WTC11 (cell line): ENCODE data around the gene SH3TC1. TPM values are rescaled to one million over a fixed set of nuclear protein-coding genes. Genes with fewer than 3 reads are reported as not detected.

Experiments
- ATAC-seq: fragments of 200-7000 bp; cut with Tn5 transposase; 2 replicates; pipeline ENCODE4 v1.10.0; 2021; ENCODE audit warnings: mild to moderate bottlenecking, moderate library complexity
- CTCF ChIA-PET: fragments of 300-600 bp; sonication (Branson Sonifier 250); formaldehyde crosslinking; loops from one replicate; lab custom pipeline; 2021; ENCODE audit warnings: antibody characterized with exemption; lab: Charles Lee
- POLR2A ChIA-PET: fragments of 350-600 bp; sonication (Branson Sonifier 250); formaldehyde crosslinking; loops from one replicate; lab custom pipeline; 2021; ENCODE audit warnings: antibody characterized with exemption; lab: Charles Lee
- DNase-seq: peaks from one replicate; pipeline ENCODE4 v3.0.0; 2021; ENCODE audit warnings: low spot score
- H3K27ac Mint-ChIP-seq: 2 replicates; pipeline ENCODE4 v1.8.0; 2021; ENCODE audit warnings: mixed read lengths
- H3K27me3 Mint-ChIP-seq: 2 replicates; pipeline ENCODE4 v1.8.0; 2021; ENCODE audit warnings: low read depth, mild to moderate bottlenecking, moderate library complexity, mixed read lengths
- H3K36me3 Mint-ChIP-seq: 2 replicates; pipeline ENCODE4 v1.8.0; 2021; ENCODE audit warnings: mixed read lengths
- H3K4me1 Mint-ChIP-seq: 2 replicates; pipeline ENCODE4 v1.8.0; 2022; ENCODE audit warnings: mixed read lengths
- H3K4me3 Mint-ChIP-seq: 2 replicates; pipeline ENCODE4 v1.8.0; 2021; ENCODE audit warnings: mild to moderate bottlenecking, moderate library complexity, mixed read lengths
- H3K9me3 Mint-ChIP-seq: 2 replicates; pipeline ENCODE4 v1.8.0; 2021; ENCODE audit warnings: mixed read lengths
- ATF1 ChIP-seq: sonication (generic); formaldehyde crosslinking; IDR thresholded peaks from 2 replicates; pipeline ENCODE4 v1.8.1; 2023; ENCODE audit warnings: mild to moderate bottlenecking, moderate library complexity, missing genetic modification reagents
- CREM ChIP-seq: sonication (generic); formaldehyde crosslinking; IDR thresholded peaks from 2 replicates; pipeline ENCODE4 v1.8.1; 2022; ENCODE audit warnings: mild to moderate bottlenecking, missing genetic modification reagents, moderate library complexity
- ESRRA ChIP-seq: sonication (generic); formaldehyde crosslinking; IDR thresholded peaks from 2 replicates; pipeline ENCODE4 v1.8.1; 2022; ENCODE audit warnings: mild to moderate bottlenecking, missing genetic modification reagents, borderline replicate concordance
- FOXK1 ChIP-seq: sonication (generic); formaldehyde crosslinking; IDR thresholded peaks from 2 replicates; pipeline ENCODE4 v1.8.0; 2022; ENCODE audit warnings: mild to moderate bottlenecking, moderate library complexity, missing genetic modification reagents
- GTF2I ChIP-seq: fragments of 250-450 bp; sonication (Bioruptor Pico); conservative IDR thresholded peaks from 2 replicates; pipeline ENCODE4 v1.4.0; 2021; ENCODE audit warnings: mild to moderate bottlenecking
- HMGA2 ChIP-seq: fragments of 250-450 bp; sonication (Bioruptor Pico); IDR thresholded peaks from 2 replicates; pipeline ENCODE4 v1.4.0; 2021; ENCODE audit warnings: mild to moderate bottlenecking, moderate library complexity
- NR2C2 ChIP-seq: sonication (generic); formaldehyde crosslinking; IDR thresholded peaks from 2 replicates; pipeline ENCODE4 v1.8.0; 2022; ENCODE audit warnings: mild to moderate bottlenecking, missing genetic modification reagents
- OVOL2 ChIP-seq: fragments of 250-450 bp; sonication (Bioruptor Pico); IDR thresholded peaks from 2 replicates; pipeline ENCODE4 v1.9.0; 2021; ENCODE audit warnings: mild to moderate bottlenecking, borderline replicate concordance
- TEAD4 ChIP-seq: sonication (generic); formaldehyde crosslinking; IDR thresholded peaks from 2 replicates; pipeline ENCODE4 v1.8.0; 2022; ENCODE audit warnings: mild to moderate bottlenecking, missing genetic modification reagents
- ZNF121 ChIP-seq: sonication (generic); formaldehyde crosslinking; IDR thresholded peaks from 2 replicates; pipeline ENCODE4 v1.8.0; 2023; ENCODE audit warnings: missing genetic modification reagents
- ZNF263 ChIP-seq: sonication (generic); formaldehyde crosslinking; IDR thresholded peaks from 2 replicates; pipeline ENCODE4 v1.8.1; 2022; ENCODE audit warnings: low read depth, mild to moderate bottlenecking, moderate library complexity, missing genetic modification reagents
- ZNF423 ChIP-seq: fragments of 250-450 bp; sonication (Bioruptor Pico); IDR thresholded peaks from 2 replicates; pipeline ENCODE4 v2.1.2; 2022; ENCODE audit warnings: mild to moderate bottlenecking, moderate library complexity
- ZNF671 ChIP-seq: fragments of 250-450 bp; sonication (Bioruptor Pico); IDR thresholded peaks from 2 replicates; pipeline ENCODE4 v1.8.0; 2021; ENCODE audit warnings: mild to moderate bottlenecking
- total RNA-seq: library from RNA; stranded (reverse); gene quantifications from 3 replicates; pipeline ENCODE4 v1.2.3, GENCODE V29; 2021
- TF ChIP-seq, protein P1 (sequence below): sonication (generic); formaldehyde crosslinking; IDR thresholded peaks from 2 replicates; pipeline ENCODE4 v1.8.0; 2022; ENCODE audit warnings: mild to moderate bottlenecking, missing genetic modification reagents
- TF ChIP-seq, protein P2 (sequence below): sonication (generic); formaldehyde crosslinking; IDR thresholded peaks from 2 replicates; pipeline ENCODE4 v1.8.1; 2023; ENCODE audit warnings: mild to moderate bottlenecking, moderate library complexity, missing genetic modification reagents
- TF ChIP-seq, protein P3 (sequence below): sonication (generic); formaldehyde crosslinking; IDR thresholded peaks from 2 replicates; pipeline ENCODE4 v1.8.1; 2023; ENCODE audit warnings: mild to moderate bottlenecking, missing genetic modification reagents, moderate library complexity
- TF ChIP-seq, protein P4 (sequence below): sonication (generic); formaldehyde crosslinking; IDR thresholded peaks from 2 replicates; pipeline ENCODE4 v1.8.1; 2022; ENCODE audit warnings: low read depth, missing genetic modification reagents, borderline replicate concordance
- TF ChIP-seq, protein P5 (sequence below): sonication (generic); formaldehyde crosslinking; IDR thresholded peaks from 2 replicates; pipeline ENCODE4 v1.8.0; 2022; ENCODE audit warnings: mild to moderate bottlenecking, missing genetic modification reagents
- TF ChIP-seq, protein P6 (sequence below): sonication (generic); formaldehyde crosslinking; IDR thresholded peaks from 2 replicates; pipeline ENCODE4 v1.8.0; 2023; ENCODE audit warnings: missing genetic modification reagents, mild to moderate bottlenecking, borderline replicate concordance
- TF ChIP-seq, protein P7 (sequence below): sonication (generic); formaldehyde crosslinking; IDR thresholded peaks from 2 replicates; pipeline ENCODE4 v1.8.1; 2022; ENCODE audit warnings: mild to moderate bottlenecking, missing genetic modification reagents, moderate library complexity, borderline replicate concordance
- TF ChIP-seq, protein P8 (sequence below): fragments of 250-450 bp; sonication (Bioruptor Pico); IDR thresholded peaks from 2 replicates; pipeline ENCODE4 v1.9.0; 2021; ENCODE audit warnings: mild to moderate bottlenecking

Gene SH3TC1
- total RNA-seq, 1 experiment from 2014 or later, result 0.42 TPM

DNA sequence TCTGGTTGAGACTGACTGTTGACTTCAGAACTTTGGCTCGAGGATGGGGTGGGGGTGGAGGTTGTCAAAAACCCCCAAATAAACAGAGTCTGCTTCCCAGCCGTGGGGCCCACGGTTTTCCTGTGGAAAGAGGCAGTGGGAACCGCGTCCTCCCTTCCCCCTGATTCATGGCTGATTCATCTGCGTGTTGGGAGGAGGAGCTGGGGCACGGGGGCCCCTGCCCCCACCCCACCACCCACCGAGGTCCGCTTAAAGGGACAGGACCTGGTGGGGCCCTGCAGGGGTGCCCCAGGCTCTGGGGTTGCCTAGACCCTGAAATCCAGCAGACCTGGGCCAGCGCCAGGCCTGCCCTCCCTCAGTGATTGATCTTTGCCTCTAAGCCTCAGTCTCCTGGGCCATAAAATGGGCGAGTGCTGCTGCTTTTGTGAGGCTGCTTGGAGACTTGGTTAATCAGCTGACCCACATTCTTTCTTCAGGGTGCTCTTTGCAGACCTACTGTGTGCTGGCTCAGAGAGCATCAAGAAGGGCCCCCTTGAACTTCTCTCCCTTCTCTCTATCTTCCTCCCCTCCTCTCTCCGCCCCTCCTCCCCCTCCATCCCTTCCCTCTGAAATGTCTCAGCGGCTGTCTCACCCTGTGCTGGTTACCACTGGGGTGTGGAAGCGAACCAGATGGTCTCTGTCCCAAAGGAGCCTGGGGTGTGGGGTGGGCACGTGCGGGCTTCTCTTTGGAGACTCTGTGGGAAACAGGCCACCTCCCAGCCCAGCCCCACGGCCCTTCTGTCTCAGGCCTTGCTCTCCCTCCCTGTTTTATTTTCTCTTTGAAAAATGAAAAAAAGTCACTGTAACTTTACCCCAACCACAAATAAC is 79.6 kb downstream of the SH3TC1 start:
- ChIA-PET CTCF (no interaction called here), POLR2A (no interaction called here)
- no peak for TF ChIP-seq ESRRA
- 0 out of 2 replicates have a peak, but pooled peaks have one; percentile 53 for TF ChIP-seq GTF2I (CRISPR knock-in tag)
- TF ChIP-seq, protein P1, sequence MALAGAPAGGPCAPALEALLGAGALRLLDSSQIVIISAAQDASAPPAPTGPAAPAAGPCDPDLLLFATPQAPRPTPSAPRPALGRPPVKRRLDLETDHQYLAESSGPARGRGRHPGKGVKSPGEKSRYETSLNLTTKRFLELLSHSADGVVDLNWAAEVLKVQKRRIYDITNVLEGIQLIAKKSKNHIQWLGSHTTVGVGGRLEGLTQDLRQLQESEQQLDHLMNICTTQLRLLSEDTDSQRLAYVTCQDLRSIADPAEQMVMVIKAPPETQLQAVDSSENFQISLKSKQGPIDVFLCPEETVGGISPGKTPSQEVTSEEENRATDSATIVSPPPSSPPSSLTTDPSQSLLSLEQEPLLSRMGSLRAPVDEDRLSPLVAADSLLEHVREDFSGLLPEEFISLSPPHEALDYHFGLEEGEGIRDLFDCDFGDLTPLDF, result no peak
- TF ChIP-seq CREM (CRISPR knock-in tag), result no peak
- TF ChIP-seq NR2C2 (CRISPR knock-in tag), result no peak
- no peak for TF ChIP-seq TEAD4 (CRISPR knock-in tag)
- TF ChIP-seq ZNF671 (CRISPR knock-in tag), result no peak
- no peak for TF ChIP-seq FOXK1
- DNase-seq, result no peak
- H3K4me1 Mint-ChIP-seq, result no peaks in the 10 kb centered on the region
- no peaks in the 10 kb centered on the region for H3K27me3 Mint-ChIP-seq
- no peaks in the 10 kb centered on the region for H3K9me3 Mint-ChIP-seq
- H3K27ac Mint-ChIP-seq, result no peak overlapping the region
- ATAC-seq, result no peak
- no peaks in the 10 kb centered on the region for H3K36me3 Mint-ChIP-seq
- no peak overlapping the region for H3K4me3 Mint-ChIP-seq

DNA sequence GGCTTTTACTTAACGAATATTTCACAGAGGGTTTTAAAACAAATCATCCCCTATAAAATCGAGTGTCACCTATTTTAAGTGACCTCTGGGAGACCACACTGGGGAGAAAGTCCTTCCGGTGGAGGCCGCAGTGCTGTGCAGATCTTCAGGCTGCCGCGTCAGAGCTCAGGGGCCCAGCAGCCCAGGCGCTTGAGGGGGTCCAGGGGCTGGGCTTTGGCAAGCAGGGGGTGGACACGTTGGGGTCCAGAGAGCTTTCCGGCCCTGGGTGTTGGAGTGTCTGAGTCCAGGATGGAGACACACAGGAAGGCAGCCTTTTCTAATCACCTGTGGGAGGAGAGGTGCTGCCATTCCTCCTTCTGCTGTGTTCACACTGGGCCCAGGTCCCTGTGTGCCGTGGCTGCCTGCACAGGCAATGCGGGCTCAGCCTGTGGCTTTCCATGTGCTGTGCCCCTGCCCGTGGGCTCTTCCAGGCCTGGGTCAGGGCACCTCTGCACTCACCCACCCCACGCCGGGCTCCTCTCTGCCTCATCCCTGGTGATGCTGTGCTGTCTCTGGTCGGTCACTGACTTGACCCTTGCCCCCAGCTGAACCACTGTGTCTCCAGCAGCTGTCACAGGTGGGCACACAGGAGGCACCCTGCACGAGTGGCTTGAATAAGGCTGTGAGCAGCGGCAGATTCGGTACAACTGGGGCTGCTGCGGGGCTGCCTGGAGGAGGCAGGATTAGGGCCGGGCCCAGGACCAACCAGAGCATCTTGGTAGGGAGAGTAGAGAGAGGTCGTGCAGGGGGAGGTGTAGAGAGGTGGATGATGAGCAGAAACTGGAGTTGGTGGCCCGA is 80.4 kb downstream of the SH3TC1 start:
- ChIA-PET POLR2A (interaction anchor here (0.5 kb wide), 1 partner anchor 31 kb away, joined by 4 read pairs; no protein-coding TSS in a partner anchor), CTCF (no interaction called here)
- H3K4me3 Mint-ChIP-seq, result no peak overlapping the region
- H3K36me3 Mint-ChIP-seq, result no peaks in the 10 kb centered on the region
- no peaks in the 10 kb centered on the region for H3K9me3 Mint-ChIP-seq
- no peak for ATAC-seq
- no peak overlapping the region for H3K27ac Mint-ChIP-seq
- no peaks in the 10 kb centered on the region for H3K4me1 Mint-ChIP-seq
- H3K27me3 Mint-ChIP-seq, result no peaks in the 10 kb centered on the region
- DNase-seq, result no peak
- TF ChIP-seq, protein P2, sequence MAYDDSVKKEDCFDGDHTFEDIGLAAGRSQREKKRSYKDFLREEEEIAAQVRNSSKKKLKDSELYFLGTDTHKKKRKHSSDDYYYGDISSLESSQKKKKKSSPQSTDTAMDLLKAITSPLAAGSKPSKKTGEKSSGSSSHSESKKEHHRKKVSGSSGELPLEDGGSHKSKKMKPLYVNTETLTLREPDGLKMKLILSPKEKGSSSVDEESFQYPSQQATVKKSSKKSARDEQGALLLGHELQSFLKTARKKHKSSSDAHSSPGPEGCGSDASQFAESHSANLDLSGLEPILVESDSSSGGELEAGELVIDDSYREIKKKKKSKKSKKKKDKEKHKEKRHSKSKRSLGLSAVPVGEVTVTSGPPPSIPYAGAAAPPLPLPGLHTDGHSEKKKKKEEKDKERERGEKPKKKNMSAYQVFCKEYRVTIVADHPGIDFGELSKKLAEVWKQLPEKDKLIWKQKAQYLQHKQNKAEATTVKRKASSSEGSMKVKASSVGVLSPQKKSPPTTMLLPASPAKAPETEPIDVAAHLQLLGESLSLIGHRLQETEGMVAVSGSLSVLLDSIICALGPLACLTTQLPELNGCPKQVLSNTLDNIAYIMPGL (CRISPR knock-in tag), result no peak
- TF ChIP-seq, protein P3, sequence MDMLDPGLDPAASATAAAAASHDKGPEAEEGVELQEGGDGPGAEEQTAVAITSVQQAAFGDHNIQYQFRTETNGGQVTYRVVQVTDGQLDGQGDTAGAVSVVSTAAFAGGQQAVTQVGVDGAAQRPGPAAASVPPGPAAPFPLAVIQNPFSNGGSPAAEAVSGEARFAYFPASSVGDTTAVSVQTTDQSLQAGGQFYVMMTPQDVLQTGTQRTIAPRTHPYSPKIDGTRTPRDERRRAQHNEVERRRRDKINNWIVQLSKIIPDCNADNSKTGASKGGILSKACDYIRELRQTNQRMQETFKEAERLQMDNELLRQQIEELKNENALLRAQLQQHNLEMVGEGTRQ (CRISPR knock-in tag), result no peak
- TF ChIP-seq, protein P4, sequence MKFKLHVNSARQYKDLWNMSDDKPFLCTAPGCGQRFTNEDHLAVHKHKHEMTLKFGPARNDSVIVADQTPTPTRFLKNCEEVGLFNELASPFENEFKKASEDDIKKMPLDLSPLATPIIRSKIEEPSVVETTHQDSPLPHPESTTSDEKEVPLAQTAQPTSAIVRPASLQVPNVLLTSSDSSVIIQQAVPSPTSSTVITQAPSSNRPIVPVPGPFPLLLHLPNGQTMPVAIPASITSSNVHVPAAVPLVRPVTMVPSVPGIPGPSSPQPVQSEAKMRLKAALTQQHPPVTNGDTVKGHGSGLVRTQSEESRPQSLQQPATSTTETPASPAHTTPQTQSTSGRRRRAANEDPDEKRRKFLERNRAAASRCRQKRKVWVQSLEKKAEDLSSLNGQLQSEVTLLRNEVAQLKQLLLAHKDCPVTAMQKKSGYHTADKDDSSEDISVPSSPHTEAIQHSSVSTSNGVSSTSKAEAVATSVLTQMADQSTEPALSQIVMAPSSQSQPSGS, result no peak
- TF ChIP-seq, protein P5, sequence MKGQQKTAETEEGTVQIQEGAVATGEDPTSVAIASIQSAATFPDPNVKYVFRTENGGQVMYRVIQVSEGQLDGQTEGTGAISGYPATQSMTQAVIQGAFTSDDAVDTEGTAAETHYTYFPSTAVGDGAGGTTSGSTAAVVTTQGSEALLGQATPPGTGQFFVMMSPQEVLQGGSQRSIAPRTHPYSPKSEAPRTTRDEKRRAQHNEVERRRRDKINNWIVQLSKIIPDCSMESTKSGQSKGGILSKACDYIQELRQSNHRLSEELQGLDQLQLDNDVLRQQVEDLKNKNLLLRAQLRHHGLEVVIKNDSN, result no peak
- TF ChIP-seq, protein P6, sequence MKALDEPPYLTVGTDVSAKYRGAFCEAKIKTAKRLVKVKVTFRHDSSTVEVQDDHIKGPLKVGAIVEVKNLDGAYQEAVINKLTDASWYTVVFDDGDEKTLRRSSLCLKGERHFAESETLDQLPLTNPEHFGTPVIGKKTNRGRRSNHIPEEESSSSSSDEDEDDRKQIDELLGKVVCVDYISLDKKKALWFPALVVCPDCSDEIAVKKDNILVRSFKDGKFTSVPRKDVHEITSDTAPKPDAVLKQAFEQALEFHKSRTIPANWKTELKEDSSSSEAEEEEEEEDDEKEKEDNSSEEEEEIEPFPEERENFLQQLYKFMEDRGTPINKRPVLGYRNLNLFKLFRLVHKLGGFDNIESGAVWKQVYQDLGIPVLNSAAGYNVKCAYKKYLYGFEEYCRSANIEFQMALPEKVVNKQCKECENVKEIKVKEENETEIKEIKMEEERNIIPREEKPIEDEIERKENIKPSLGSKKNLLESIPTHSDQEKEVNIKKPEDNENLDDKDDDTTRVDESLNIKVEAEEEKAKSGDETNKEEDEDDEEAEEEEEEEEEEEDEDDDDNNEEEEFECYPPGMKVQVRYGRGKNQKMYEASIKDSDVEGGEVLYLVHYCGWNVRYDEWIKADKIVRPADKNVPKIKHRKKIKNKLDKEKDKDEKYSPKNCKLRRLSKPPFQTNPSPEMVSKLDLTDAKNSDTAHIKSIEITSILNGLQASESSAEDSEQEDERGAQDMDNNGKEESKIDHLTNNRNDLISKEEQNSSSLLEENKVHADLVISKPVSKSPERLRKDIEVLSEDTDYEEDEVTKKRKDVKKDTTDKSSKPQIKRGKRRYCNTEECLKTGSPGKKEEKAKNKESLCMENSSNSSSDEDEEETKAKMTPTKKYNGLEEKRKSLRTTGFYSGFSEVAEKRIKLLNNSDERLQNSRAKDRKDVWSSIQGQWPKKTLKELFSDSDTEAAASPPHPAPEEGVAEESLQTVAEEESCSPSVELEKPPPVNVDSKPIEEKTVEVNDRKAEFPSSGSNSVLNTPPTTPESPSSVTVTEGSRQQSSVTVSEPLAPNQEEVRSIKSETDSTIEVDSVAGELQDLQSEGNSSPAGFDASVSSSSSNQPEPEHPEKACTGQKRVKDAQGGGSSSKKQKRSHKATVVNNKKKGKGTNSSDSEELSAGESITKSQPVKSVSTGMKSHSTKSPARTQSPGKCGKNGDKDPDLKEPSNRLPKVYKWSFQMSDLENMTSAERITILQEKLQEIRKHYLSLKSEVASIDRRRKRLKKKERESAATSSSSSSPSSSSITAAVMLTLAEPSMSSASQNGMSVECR (CRISPR knock-in tag), result no peak
- TF ChIP-seq ATF1 (CRISPR knock-in tag), result no peak
- TF ChIP-seq HMGA2, result no peak
- TF ChIP-seq ZNF671 (CRISPR knock-in tag), result no peak
- TF ChIP-seq, protein P7, sequence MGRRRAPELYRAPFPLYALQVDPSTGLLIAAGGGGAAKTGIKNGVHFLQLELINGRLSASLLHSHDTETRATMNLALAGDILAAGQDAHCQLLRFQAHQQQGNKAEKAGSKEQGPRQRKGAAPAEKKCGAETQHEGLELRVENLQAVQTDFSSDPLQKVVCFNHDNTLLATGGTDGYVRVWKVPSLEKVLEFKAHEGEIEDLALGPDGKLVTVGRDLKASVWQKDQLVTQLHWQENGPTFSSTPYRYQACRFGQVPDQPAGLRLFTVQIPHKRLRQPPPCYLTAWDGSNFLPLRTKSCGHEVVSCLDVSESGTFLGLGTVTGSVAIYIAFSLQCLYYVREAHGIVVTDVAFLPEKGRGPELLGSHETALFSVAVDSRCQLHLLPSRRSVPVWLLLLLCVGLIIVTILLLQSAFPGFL (CRISPR knock-in tag), result no peak
- TF ChIP-seq ZNF121 (CRISPR knock-in tag), result no peak
- no peak for TF ChIP-seq TEAD4 (CRISPR knock-in tag)
- TF ChIP-seq ZNF423 (CRISPR knock-in tag), result no peak
- TF ChIP-seq ZNF263, result no peak
- TF ChIP-seq, protein P8, sequence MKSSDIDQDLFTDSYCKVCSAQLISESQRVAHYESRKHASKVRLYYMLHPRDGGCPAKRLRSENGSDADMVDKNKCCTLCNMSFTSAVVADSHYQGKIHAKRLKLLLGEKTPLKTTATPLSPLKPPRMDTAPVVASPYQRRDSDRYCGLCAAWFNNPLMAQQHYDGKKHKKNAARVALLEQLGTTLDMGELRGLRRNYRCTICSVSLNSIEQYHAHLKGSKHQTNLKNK (CRISPR knock-in tag), result no peak
- no peak for TF ChIP-seq OVOL2 (CRISPR knock-in tag)
